H9 (cell line): ENCODE measurements around the gene GPAT2. TPM values are rescaled to one million over a fixed set of nuclear protein-coding genes. Genes with fewer than 3 reads are reported as not detected.
"Not testable (repeated sequence)": the region's sequence is repeated elsewhere in the genome, so short reads cannot be mapped to it uniquely, and the experiment has no call there.

Experiments
- DNase-seq: peaks from one replicate; pipeline ENCODE4 v3.0.0-alpha.2; 2017
- H2AFZ ChIP-seq: one replicate; pipeline ENCODE4 v1.6.1; 2013; ENCODE audit warnings: mild to moderate bottlenecking, low read length, control low read depth, moderate library complexity
- H2AK5ac ChIP-seq: 2 replicates; pipeline ENCODE4 v1.6.1; 2013; ENCODE audit warnings: low read length, control low read depth, mixed read lengths; ENCODE audit not compliant: insufficient read length
- H2BK120ac ChIP-seq: one replicate; pipeline ENCODE4 v1.6.1; 2013; ENCODE audit warnings: low read depth, mild to moderate bottlenecking, low read length, control low read depth, inconsistent platforms; ENCODE audit not compliant: poor library complexity, severe bottlenecking
- H2BK12ac ChIP-seq: 2 replicates; pipeline ENCODE4 v1.6.1; 2013; ENCODE audit warnings: low read length, control low read depth, mixed read lengths, low read depth; ENCODE audit not compliant: insufficient read length
- H2BK15ac ChIP-seq: 2 replicates; pipeline ENCODE4 v1.6.1; 2013; ENCODE audit warnings: low read depth, low read length, control low read depth
- H2BK20ac ChIP-seq: one replicate; pipeline ENCODE4 v1.6.1; 2013; ENCODE audit warnings: low read depth, mild to moderate bottlenecking, low read length, control low read depth, inconsistent platforms; ENCODE audit not compliant: poor library complexity, severe bottlenecking
- H2BK5ac ChIP-seq: 2 replicates; pipeline ENCODE4 v1.6.1; 2013; ENCODE audit warnings: low read length, control low read depth, mixed read lengths; ENCODE audit not compliant: insufficient read length
- H3K14ac ChIP-seq: 2 replicates; pipeline ENCODE4 v1.6.1; 2013; ENCODE audit warnings: low read length, control low read depth; ENCODE audit not compliant: insufficient read depth
- H3K18ac ChIP-seq: 2 replicates; pipeline ENCODE4 v1.6.1; 2013; ENCODE audit warnings: low read depth, mild to moderate bottlenecking, mixed read lengths, low read length, control low read depth; ENCODE audit not compliant: insufficient read length
- H3K23ac ChIP-seq: 2 replicates; pipeline ENCODE4 v1.6.1; 2013; ENCODE audit warnings: low read length, control low read depth, mixed read lengths, low read depth; ENCODE audit not compliant: insufficient read length
- H3K23me2 ChIP-seq: 2 replicates; pipeline ENCODE4 v1.6.1; 2013; ENCODE audit warnings: low read depth, mild to moderate bottlenecking, mixed read lengths, low read length, control low read depth; ENCODE audit not compliant: insufficient read length, poor library complexity, severe bottlenecking
- H3K27ac ChIP-seq: 2 replicates; pipeline ENCODE4 v1.5.1; 2013; ENCODE audit warnings: low read length, control low read depth, mixed read lengths, low read depth; ENCODE audit not compliant: insufficient read length
- H3K27me3 ChIP-seq: 2 replicates; pipeline ENCODE4 v1.6.1; 2013; ENCODE audit warnings: low read length, control low read depth, inconsistent platforms; ENCODE audit not compliant: insufficient read depth
- H3K4ac ChIP-seq: 2 replicates; pipeline ENCODE4 v1.6.1; 2013; ENCODE audit warnings: low read depth, mild to moderate bottlenecking, control low read depth, inconsistent platforms, low read length, moderate library complexity
- H3K4me1 ChIP-seq: 2 replicates; pipeline ENCODE4 v1.6.1; 2013; ENCODE audit warnings: low read length, control low read depth, inconsistent platforms; ENCODE audit not compliant: insufficient read depth
- H3K4me2 ChIP-seq: 2 replicates; pipeline ENCODE4 v1.6.1; 2013; ENCODE audit warnings: low read length, control low read depth, mixed read lengths; ENCODE audit not compliant: insufficient read length, insufficient read depth
- H3K56ac ChIP-seq: 2 replicates; pipeline ENCODE4 v1.6.1; 2013; ENCODE audit warnings: low read depth, mild to moderate bottlenecking, mixed read lengths, low read length, control low read depth; ENCODE audit not compliant: insufficient read length
- H3K79me1 ChIP-seq: 2 replicates; pipeline ENCODE4 v1.6.1; 2013; ENCODE audit warnings: low read depth, mild to moderate bottlenecking, moderate library complexity, low read length, control low read depth, inconsistent platforms; ENCODE audit not compliant: insufficient read depth, poor library complexity, severe bottlenecking
- H3K79me2 ChIP-seq: 2 replicates; pipeline ENCODE4 v1.6.1; 2013; ENCODE audit warnings: low read length, control low read depth, inconsistent platforms; ENCODE audit not compliant: insufficient read depth
- H3K9ac ChIP-seq: 2 replicates; pipeline ENCODE4 v1.6.1; 2013; ENCODE audit warnings: low read length, control low read depth, mixed read lengths; ENCODE audit not compliant: insufficient read length; ENCODE audit errors: extremely low read depth
- H3K9me3 ChIP-seq: one replicate; pipeline ENCODE4 v1.6.1; 2013; ENCODE audit warnings: low read depth, low read length, inconsistent platforms; ENCODE audit not compliant: control insufficient read depth
- H3T11ph ChIP-seq: one replicate; pipeline ENCODE4 v1.6.1; 2013; ENCODE audit warnings: mild to moderate bottlenecking, low read length, control low read depth, inconsistent platforms
- H4K20me1 ChIP-seq: one replicate; pipeline ENCODE4 v1.6.1; 2013; ENCODE audit not compliant: control insufficient read depth, insufficient read length, insufficient read depth
- H4K5ac ChIP-seq: 2 replicates; pipeline ENCODE4 v1.6.1; 2013; ENCODE audit warnings: low read depth, mild to moderate bottlenecking, mixed read lengths, low read length, control low read depth; ENCODE audit not compliant: insufficient read length
- H4K8ac ChIP-seq: replicated peaks from 2 replicates; pipeline ENCODE4 v1.6.1; 2013; ENCODE audit warnings: low read length, control low read depth, mixed read lengths, low read depth; ENCODE audit not compliant: insufficient read length
- H4K91ac ChIP-seq: 2 replicates; pipeline ENCODE4 v1.6.1; 2013; ENCODE audit warnings: low read depth, mild to moderate bottlenecking, moderate library complexity, mixed read lengths, low read length, control low read depth; ENCODE audit not compliant: insufficient read length
- H3K27ac Mint-ChIP-seq, 3 experiments: 2 replicates in 2 of 3; 3 replicates in 1 of 3; pipeline ENCODE4 v1.8.0; 2020 to 2021; ENCODE audit warnings: mixed read lengths in 3 of 3, mild to moderate bottlenecking in 1 of 3, moderate library complexity in 1 of 3
- H3K27me3 Mint-ChIP-seq: 2 replicates; pipeline ENCODE4 v1.8.0; 2021; ENCODE audit warnings: low read depth, mild to moderate bottlenecking, moderate library complexity, mixed read lengths
- H3K36me3 Mint-ChIP-seq, 3 experiments: 2 replicates in 2 of 3; 3 replicates in 1 of 3; pipeline ENCODE4 v1.8.0; 2020 to 2021; ENCODE audit warnings: low read depth in 3 of 3, mixed read lengths in 3 of 3; ENCODE audit not compliant: insufficient read depth in 1 of 3
- H3K4me1 Mint-ChIP-seq, 2 experiments: 2 replicates each; pipeline ENCODE4 v1.8.0; 2020; ENCODE audit warnings: mixed read lengths in 2 of 2
- H3K4me3 Mint-ChIP-seq, 2 experiments: 2 replicates in 1 of 2; 3 replicates in 1 of 2; pipeline ENCODE4 v1.8.0; 2020 to 2021; ENCODE audit warnings: mild to moderate bottlenecking in 2 of 2, mixed read lengths in 2 of 2, moderate library complexity in 1 of 2
- H3K9me3 Mint-ChIP-seq, 2 experiments: 2 replicates in 1 of 2; 3 replicates in 1 of 2; pipeline ENCODE4 v1.8.0; 2020; ENCODE audit warnings: mild to moderate bottlenecking in 2 of 2, mixed read lengths in 2 of 2, moderate library complexity in 1 of 2
- WGBS: extraction: QIAGEN DNeasy Blood & Tissue Kit; methylation state at CpG from one replicate; pipeline ENCODE4 v1.1.7; 2013; ENCODE audit warnings: missing lambda C conversion rate, low lambda C conversion rate, mixed read lengths; ENCODE audit not compliant: insufficient read length; ENCODE audit errors: extremely low coverage; 5-methylcytosine and 5-hydroxymethylcytosine counted together
- long read RNA-seq: library from polyadenylated mRNA; unstranded; transcript quantifications from one replicate; pipeline ENCODE4 v2.0.0, GENCODE V29; 2020
- total RNA-seq: library from RNA; stranded (reverse); gene quantifications from 2 replicates; pipeline ENCODE4 v1.2.1, GENCODE V29; 2021

The GPAT2 gene, protein sequence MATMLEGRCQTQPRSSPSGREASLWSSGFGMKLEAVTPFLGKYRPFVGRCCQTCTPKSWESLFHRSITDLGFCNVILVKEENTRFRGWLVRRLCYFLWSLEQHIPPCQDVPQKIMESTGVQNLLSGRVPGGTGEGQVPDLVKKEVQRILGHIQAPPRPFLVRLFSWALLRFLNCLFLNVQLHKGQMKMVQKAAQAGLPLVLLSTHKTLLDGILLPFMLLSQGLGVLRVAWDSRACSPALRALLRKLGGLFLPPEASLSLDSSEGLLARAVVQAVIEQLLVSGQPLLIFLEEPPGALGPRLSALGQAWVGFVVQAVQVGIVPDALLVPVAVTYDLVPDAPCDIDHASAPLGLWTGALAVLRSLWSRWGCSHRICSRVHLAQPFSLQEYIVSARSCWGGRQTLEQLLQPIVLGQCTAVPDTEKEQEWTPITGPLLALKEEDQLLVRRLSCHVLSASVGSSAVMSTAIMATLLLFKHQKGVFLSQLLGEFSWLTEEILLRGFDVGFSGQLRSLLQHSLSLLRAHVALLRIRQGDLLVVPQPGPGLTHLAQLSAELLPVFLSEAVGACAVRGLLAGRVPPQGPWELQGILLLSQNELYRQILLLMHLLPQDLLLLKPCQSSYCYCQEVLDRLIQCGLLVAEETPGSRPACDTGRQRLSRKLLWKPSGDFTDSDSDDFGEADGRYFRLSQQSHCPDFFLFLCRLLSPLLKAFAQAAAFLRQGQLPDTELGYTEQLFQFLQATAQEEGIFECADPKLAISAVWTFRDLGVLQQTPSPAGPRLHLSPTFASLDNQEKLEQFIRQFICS
- 0.17 TPM in 1 of 2 replicates, not detected in the other for total RNA-seq
- long read RNA-seq, partial matches to known transcripts: 0 of 1 reads
- long read RNA-seq, other reads (novel, unspliced or antisense): 1 of 1 reads

DNA sequence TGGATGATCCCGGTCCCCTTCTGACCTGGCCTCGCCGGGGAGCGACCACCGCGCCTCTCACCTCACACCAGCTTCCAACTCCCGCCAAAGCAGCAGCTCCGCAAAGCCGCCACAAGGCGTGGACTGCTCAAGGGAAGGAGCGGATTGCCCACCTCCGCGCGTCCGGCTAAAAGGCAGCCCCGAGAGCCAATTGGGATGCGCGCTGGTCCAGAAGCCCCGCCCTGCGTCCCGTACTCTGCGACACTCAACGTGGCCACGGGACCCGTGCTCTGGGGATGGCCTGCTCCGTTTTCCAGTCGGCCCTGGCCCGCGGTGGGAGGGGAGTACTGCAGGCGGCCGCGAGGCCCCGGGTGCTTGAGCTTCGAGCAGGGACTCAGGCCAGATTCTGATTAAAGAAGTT is at the start of gene GPAT2:
Gene GPAT2 (minus strand): TSS at position 125 of the 400 bp plus-strand sequence. CDS start 2,557 bp downstream, outside the sequence.
- DNase-seq, H3K56ac ChIP-seq, H3K79me1 ChIP-seq, H3K23me2 ChIP-seq, H3K23ac ChIP-seq, H3K27me3 ChIP-seq, H3K4me3 Mint-ChIP-seq, H3T11ph ChIP-seq, H3K27ac Mint-ChIP-seq, H4K20me1 ChIP-seq, H3K4me1 ChIP-seq, H4K91ac ChIP-seq, H3K27me3 Mint-ChIP-seq, H4K8ac ChIP-seq, H2AK5ac ChIP-seq, H2AFZ ChIP-seq, H3K9ac ChIP-seq, H2BK120ac ChIP-seq, H3K27ac ChIP-seq, H3K18ac ChIP-seq, H3K4me1 Mint-ChIP-seq, H2BK5ac ChIP-seq, H3K79me2 ChIP-seq, H4K5ac ChIP-seq, H3K9me3 Mint-ChIP-seq, H3K36me3 Mint-ChIP-seq, H3K14ac ChIP-seq, H3K4me2 ChIP-seq, H2BK15ac ChIP-seq, H2BK20ac ChIP-seq, H3K4ac ChIP-seq, H2BK12ac ChIP-seq, H3K9me3 ChIP-seq: not testable (repeated sequence)
- no CpG with 5 or more reads among the region's 34 CpGs for WGBS
